ENCODE results near the gene TRAF5.
A peak's percentile ranks its signal among the peaks of the same experiment; 100 is the strongest.
"Not testable (repeated sequence)": the region's sequence is repeated elsewhere in the genome, so short reads cannot be mapped to it uniquely, and the experiment has no call there.

Gene TRAF5

DNA sequence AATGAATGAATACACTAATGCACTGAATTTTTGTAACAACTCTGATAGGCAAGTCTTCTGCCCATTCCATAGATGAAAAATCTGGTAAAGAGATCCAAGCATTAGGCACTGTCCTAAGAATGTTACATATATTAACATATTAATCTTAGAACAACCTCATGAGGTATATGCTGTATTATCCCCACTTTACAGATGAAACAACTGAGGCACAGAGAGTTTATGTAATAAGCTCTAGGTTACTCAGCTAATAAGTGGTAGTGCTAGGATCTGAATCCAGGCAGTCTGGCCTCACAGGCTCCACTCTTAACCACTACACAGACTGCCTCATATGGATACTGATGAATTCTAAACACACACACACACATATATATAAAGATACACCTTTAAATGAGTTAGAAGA is 52.8 kb downstream of the TRAF5 start:
- DNase-seq = no peak

DNA sequence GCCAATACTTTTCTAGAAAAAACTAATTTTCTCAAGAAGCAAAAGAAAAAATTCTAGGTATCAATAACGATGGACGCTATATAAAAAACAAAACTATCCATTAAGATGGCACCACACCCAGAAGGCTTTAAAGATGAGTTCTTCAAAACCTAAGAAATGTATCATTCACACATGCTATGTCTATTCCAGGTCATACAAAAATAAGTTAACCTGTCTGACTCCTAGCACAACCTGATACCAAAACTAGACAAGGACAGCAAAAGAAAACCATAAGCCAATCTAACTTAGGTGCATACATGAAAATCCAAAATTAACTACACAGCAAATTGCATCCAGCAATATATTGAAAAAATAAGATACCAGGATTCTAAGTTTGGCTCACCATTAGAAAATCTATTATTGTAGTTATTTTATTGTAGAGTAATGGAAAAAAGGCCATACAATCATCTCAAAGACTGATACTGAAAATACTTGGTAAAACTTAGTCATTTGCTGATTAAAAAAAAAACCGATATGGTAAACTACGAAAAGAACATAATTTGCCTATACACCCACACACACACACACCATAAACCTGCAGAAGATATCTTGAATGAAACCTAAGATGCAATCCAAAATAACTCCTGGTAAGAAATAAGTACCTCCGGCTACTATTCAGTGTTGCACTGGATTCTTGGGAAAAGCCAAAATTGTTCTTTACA is 55.0 kb downstream of the TRAF5 start:
- no peak for DNase-seq

DNA sequence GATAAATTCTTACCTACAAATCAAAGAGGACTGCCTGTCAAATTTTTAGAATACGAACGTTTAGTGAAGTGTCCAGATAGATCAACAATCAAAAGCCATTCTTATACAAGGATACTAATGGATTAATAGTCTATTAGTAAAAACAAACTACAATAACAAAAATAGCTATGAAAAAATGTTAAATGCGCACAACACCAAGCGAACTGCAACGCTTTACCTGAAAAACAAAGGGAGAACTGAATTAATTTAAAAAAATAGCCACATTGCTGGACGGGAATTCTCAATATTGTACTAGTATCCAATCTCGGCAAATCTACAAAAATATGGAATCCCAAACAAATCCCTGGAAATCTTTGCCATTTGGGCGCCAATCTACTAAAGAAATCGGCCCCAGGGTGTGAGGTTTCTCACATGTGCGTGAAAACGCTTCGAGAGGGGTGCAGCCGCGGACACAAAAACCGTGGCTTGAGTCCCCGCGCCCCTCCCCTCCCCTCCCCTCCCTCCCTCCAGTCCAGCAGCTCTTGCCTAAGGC is 55.6 kb downstream of the TRAF5 start:
- no peak for DNase-seq

DNA sequence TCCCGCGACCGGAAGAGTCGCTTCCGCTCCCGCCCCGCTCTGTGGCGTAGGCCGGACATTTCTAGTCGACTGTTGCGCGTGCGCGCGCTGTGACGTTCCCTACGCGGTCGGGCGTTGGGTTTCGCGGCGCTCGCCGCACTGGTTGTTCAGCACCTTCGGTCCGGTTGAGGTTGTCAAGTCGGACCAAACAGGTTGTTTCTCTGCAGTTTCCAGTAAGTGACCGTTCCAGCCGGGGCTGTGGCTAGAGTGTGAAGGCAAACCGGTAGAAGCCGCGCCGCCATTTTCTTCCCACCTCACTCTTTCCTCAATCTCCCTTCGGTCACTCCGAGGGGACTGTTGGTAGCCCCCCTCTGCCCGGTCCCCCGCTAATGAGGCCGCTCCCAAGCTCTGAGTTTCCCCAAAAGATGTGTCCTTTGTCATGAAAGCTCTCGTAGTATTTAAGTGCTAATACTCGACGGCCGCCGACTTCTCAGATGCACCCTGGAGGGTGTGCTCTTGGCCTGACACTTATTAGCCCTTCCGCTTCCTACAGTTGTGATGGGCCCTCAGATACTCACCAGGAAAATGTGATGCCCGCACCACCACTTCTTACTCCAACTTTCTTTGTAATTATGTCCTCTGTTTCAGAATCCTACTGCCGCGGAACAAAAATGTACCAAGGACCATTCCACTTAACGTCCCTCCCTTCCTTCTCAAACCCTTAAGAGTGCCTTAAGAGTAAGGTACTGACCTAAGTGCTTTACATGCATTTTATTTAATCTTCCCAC is 56.3 kb downstream of the TRAF5 start:
- peak; percentile 46 to 72 (median 64) for DNase-seq

DNA sequence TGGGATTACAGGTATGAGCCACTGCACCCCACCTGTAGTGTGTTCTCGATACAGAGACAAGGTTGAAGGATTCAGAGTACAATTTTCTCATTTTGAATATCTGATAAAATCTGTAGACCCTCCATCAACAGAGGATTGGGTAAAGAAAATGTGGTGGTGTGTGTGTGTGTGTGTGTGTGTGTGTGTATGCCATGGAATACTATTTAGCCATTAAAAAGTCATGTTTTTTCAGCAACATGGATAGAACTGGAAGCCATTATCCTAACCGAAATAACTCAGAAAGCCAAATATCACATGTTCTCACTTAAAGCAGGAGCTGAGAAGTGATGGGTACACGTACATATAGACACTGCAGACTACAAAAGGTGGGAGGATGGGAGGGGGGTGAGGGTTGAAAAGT is 57.9 kb downstream of the TRAF5 start:
- no peak for DNase-seq

DNA sequence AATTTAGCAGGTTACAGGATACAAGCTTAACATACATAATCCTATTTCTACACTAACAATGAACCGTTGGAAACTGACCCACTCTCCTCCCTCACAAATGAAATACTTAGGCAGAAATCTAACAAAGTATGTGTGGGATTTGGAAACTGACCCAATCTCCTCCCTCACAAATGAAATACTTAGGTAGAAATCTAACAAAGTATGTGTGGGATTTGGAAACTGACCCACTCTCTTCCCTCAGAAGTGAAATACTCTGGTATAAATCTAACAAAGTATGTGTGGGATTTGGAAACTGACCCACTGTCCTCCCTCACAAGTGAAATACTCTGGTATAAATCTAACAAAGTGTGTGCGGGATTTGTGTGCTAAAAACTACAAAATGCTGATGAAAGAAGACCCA is 60.3 kb downstream of the TRAF5 start:
- DNase-seq = no peak

DNA sequence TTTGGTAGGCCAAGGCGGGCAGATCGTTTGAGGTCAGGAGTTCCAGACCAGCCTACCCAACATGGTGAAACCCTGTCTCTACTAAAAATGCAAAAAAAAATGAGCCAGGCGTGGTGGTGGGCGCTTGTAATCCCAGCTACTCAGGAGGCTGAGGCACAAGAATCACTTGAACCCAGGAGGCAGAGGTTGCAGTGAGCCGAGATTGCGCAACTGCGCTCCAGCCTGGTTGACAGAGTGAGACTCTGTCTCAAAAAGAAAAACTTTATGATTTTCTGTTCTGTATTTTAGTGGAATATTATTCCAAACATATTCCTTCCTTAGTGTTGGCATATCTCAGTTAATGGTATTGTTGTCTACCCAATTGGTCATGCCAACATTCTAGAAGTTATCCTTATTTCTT is 64.2 kb downstream of the TRAF5 start:
- DNase-seq = not testable (repeated sequence)

DNA sequence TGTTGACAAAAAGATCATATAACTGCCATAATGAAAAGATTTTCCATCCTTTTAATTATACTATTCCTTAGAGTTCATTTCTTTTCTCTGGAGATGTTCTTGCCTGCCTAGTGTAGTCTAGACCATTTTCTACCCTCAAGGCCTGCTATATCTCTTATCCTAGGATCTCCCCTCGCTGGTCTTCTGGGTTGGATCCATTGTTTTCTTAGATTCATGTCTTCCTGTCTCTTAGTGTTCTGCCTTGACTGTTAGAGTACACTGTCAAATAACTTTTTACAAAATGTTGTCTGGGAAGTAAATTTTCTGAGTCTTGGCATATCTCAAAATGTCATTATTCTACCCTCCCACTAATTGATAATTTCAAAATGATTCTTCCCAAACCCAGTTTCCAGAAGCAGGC is 66.6 kb downstream of the TRAF5 start:
- no peak for DNase-seq

DNA sequence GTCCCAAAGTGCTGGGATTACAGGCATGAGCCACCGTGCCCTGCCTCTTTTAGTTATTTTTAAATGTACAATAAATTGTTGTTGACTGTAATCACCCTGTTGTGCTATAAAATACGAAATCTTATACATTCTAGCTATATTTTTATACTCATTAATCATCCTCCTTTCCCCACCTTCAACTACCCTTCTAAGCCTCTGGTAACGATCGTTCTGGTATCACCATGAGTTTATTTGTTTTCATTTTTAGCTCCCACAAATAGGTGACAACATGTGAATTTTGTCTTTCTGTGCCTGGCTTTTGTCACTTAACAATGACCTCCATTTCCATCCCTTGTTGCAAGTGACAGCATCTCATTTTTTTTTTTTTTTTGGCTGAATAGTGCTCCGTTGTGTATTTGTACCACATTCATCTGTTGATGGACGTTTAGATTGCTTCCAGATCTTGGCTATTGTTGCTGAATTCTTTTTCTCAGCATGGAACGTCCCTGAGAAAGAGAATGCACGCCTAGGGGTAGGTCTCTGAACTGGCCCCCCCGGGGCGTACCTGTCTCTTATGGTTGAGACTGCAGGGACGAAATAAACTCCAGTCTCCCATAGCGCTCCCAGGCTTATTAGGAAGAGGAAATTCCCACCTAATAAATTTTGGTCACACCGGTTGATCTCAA is 71.8 kb downstream of the TRAF5 start:
- not testable (repeated sequence) for DNase-seq

DNA sequence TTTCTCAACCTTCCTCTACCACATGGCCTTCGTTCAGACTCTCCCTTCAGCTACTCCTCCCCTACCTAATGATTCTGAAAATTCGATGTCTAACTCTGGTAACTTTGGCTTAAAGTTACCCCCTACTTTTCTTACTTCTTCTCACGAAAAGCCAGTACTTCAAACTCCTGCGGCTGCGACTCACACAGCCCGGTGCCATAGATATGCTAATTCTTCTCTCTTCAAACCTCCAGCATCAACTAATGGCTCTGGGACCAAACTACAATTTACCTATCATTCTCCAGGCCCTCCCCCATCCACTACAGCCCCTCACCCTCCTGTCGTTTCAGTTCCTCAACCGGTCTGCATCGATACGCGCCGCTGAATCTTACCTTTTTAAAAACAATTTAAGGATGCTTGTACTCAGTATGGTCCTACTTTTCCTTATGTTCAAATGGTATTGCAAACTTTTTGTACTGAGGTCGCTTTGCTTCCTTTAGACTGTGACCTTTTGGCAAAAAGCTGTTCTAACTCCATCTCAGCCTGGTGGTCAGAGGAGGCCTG is 73.3 kb downstream of the TRAF5 start:
- not testable (repeated sequence) for DNase-seq

DNA sequence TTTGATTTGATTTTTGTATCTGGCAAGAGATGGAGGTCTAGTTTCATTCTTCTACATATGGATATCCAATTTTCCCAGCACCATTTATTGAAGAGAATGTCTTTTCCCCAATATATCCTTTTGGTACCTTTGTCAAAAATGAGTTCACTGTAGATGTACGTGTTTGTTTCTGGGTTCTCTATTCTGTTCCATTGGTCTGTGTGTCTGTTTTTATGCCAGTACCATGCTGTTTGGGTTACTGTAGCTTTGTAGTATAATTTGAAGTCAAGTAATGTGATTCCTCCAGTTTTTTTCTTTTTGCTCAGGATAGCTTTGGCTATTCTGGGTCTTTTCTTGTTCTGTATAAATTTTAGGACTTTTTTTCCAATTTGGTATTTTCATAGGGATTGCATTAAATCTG is 75.1 kb downstream of the TRAF5 start:
- DNase-seq = not testable (repeated sequence)

DNA sequence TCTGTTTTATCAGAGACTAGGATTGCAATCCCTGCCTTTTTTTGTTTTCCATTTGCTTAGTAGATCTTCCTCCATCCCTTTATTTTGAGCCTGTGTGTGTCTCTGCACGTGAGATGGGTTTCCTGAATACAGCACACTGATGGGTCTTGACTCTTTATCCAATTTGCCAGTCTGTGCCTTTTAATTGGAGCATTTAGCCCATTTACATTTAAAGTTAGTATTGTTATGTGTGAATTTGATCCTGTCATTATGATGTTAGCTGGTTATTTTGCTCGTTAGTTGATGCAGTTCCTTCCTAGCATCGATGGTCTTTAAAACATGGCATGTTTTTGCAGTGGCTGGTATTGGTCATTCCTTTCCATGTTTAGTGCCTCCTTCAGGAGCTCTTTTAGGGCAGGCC is 79.5 kb downstream of the TRAF5 start:
- not testable (repeated sequence) for DNase-seq

DNA sequence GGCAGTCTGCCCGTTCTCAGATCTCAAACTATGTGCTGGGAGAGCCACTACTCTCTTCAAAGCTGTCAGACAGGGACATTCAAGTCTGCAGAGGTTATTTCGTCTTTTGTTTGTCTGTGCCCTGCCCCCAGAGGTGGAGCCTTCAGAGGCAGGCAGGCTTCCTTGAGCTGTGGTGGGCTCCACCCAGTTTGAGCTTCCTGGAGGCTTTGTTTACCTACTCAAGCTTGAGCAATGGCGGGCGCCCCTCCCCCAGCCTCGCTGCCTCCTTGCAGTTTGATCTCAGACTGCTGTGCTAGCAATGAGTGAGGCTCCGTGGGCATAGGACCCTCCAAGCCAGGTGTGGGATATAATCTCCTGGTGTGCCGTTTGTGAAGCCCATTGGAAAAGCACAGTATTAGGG is 81.1 kb downstream of the TRAF5 start:
- DNase-seq = peak in 1 of 4 experiments; percentile 8

DNA sequence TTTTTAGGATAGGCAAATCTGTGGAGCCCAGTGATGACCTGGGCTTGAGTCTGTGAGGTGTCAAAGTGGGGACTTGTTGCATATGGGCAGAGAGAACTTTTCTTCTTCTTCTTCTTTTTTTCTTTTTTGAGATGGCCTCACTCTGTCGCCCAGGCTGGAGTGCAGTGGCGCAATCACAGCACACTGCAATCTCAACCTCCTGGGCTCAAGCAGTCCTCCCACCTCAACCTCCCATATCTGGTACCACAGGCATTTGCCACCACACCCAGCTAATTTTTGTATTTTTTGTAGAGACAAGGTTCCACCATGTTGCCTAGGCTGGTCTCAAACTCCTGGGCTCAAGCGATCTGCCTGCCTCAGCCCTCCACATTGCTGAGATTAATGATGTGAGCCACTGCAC is 85.0 kb downstream of the TRAF5 start:
- DNase-seq = no peak

DNA sequence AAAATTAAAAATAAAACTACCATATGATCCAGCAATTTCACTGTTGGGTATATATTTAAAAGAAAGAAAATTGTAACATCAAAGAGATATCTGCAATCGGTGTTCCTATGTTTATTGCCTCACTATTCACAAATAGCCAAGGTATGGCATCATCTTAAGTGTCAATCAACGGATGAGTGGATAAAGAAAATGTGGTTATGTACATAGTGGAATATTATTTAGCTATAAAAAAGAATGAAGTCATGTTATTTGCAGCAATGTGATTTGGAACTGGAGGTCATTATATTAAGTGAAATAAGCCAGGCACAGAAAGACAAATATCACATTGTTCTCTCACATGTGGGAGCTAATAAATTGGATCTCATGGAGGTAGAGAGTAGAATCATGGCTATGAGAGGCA is 89.1 kb downstream of the TRAF5 start:
- DNase-seq = no peak

DNA sequence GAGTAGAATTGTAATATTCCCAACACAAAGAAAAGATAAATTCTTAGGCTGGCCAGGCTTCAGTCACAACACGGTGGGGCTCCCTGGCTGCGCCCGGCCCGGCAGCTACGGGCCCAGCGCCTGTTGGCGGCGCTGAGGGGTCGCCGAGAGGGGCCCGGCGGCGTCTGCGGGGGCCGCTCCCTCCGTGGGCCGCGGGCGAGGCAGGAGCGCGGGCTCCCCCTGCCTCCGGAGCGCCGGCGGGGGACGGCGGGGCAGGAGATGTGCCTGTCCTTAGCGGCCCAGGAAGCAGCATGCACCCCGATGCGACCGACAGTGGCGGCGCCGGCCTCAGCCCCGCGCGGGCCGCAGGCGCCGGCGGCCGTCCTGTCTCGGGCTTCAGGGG is 89.6 kb downstream of the TRAF5 start:
- DNase-seq = not testable (repeated sequence)

DNA sequence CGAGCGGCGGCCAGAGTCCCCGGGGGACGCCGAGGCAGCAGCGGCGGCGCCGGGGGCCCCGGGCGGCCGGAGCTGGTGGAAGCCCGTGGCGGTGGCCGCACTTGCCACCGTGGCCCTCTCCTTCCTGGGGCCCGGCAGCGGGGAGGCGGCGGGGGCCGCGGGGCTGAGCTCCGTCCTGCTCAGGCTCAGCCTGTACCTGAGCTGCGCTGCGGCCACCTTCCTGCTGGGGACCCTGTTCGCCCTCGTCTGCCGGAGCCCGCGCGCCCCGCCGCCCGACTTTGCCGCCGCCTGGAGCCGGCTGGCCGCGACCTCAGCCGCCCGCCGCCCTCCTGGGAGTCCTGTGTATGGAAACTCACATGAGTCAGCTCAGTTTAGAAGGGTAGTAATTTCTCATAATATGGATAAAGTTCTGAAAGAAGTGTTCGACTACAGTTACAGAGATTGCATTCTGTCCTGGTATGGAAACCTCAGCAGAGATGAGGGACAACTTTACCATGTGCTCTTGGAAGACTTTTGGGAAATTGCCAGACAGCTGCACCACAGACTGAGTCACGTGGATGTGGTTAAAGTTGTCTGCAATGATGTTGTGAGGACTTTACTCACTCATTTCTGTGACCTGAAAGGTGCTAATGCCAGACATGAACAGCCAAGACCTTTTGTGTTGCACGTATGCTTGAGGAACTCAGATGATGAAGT is 90.1 kb downstream of the TRAF5 start:
- peak in 2 of 4 experiments; percentile 9 to 13 for DNase-seq

DNA sequence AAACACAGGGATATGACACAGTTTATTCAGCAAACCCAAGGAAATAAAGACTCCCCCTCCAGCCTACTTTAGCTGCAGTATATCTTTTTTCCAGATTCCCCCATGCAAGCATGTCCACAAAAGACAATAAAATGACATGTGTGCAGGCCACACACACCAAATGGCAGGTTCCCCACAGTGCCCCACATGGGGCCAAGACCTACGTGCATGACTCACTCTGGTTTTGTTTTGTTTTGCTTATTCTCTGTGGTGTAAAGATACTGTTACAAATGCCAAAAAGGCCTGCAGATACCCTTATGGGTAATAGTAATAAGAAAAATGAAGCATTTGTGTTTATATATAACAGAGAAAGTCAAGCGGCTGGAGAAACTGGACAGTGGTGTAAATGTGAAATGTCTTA is 93.8 kb downstream of the TRAF5 start:
- DNase-seq = no peak

DNA sequence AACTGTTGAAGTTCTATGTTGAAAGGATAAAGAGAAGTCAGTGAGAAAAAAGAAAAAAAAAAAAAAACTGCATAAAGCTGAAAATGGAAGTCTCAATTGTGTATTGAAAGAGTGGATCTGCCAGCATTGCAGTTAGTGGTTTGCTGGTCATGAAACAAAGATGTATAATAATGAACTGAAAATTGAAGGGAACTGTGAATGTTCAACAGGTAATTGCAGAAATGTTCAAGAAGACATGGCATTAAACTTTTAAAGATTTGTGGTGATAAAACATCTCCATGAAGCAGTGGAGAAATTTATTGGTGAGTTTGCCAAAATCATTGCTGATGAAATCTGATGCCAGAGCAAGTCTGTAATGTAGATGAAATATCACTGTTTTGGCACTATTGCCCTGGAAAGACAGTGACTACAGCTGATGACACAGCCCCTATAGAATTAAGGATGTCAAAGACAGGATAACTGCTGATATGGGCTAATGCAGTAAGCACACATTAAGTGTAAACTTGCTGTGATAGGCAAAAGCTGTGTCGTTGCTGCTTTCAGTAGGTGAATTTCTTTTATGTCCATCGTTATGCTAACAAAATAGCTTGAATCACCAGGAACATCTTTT is 94.3 kb downstream of the TRAF5 start:
- no peak for DNase-seq

DNA sequence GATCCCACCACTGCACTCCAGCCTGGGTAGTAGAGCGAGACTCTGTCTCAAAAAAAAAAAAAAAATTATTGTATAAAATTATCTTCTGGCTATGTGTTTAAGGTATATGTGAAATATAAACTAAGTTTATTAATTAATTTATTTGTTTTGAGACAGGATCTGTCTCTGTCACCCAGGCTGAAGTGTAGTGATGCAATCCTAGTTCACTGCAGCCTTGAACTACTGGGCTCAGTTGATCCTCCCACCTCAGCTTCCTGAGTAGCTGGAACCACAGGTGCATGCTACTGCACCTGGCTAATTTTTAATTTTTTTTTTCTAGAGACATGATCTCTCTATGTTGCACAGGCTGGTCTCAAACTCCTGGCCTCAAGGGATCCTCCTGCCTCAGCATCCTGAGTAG is 97.4 kb downstream of the TRAF5 start:
- no peak for DNase-seq
